NB4 (cell line): ENCODE results near the gene GTSE1.

ENCODE experiments used
- CTCF ChIP-seq: IDR thresholded peaks from one replicate; pipeline ENCODE4 v1.5.1; 2012; ENCODE audit warnings: low read depth, low read length
- TF ChIP-seq, protein P1 (sequence below): IDR thresholded peaks from 2 replicates; pipeline ENCODE4 v1.6.1; 2011; ENCODE audit warnings: low read depth, low read length

DNA sequence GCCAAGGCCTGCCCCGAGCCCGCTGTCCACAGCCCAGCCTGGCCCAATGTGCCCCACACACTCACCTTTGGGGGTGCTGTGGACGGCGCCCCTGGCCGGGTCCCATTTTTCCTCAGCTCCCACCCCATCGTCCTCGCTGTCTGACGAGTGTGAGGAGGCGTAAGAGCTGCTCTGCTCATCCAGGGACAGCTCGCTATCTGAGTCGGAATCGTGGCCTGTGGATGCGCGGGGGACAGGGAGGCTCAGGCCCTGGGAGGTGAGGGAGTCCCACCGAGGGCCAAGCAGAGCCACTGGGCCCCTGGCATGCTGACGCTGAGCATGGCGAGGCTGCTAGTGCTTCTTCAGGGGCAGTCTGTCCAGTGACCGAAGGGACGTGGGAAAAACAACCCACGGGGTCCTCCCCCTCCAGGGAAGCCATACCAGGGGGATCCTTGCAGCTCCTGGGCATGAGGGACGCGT is 68.5 kb downstream of the GTSE1 start:
- no peak for TF ChIP-seq CTCF
- TF ChIP-seq, protein P1, sequence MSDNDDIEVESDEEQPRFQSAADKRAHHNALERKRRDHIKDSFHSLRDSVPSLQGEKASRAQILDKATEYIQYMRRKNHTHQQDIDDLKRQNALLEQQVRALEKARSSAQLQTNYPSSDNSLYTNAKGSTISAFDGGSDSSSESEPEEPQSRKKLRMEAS: no peak
